ENCODE data around the gene PEX14.
"Not testable (repeated sequence)": the region's sequence is repeated elsewhere in the genome, so short reads cannot be mapped to it uniquely, and the experiment has no call there.

Gene PEX14

DNA sequence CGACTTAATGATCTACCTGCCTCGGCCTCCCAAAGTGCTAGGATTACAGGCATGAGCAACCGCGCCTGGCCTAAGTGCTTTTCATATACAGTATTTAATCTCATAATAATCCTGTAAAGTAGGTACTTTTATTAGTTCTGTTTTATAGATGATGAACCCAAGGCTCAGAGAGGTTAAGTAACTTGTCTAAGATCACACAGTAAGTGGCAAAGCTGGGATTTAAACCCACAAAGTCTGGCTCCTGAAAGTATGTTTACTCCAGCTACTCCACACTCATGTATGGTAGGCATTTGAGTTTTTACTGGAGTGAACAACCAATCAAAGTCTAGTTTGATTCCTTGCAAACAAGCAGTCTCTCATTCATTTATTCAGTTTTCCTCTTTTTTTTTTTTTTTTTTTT, 4.7 kb upstream of the PEX14 start:
- H3K9ac ChIP-seq, result no peak overlapping the region
- peaks cover 2% of the 10 kb centered on the region for H3K79me2 ChIP-seq
- no peaks in the 10 kb centered on the region for H3K9me3 ChIP-seq (ENCODE audit: control insufficient read depth, low read length)
- H3K4me3 ChIP-seq (ENCODE audit: low read depth, low read length), result no peak overlapping the region
- H3K4me1 ChIP-seq, result no peaks in the 10 kb centered on the region
- H2AFZ ChIP-seq, result no peak overlapping the region
- no peak overlapping the region for H3K27ac ChIP-seq
- no peak overlapping the region for H3K4me2 ChIP-seq (ENCODE audit: low read length)
- no peaks in the 10 kb centered on the region for H3K36me3 ChIP-seq (ENCODE audit: control insufficient read depth, insufficient read depth, low read length)
- H3K27me3 ChIP-seq (ENCODE audit: control insufficient read depth, insufficient read depth, low read length), result no peaks in the 10 kb centered on the region
- TF ChIP-seq, protein P1, sequence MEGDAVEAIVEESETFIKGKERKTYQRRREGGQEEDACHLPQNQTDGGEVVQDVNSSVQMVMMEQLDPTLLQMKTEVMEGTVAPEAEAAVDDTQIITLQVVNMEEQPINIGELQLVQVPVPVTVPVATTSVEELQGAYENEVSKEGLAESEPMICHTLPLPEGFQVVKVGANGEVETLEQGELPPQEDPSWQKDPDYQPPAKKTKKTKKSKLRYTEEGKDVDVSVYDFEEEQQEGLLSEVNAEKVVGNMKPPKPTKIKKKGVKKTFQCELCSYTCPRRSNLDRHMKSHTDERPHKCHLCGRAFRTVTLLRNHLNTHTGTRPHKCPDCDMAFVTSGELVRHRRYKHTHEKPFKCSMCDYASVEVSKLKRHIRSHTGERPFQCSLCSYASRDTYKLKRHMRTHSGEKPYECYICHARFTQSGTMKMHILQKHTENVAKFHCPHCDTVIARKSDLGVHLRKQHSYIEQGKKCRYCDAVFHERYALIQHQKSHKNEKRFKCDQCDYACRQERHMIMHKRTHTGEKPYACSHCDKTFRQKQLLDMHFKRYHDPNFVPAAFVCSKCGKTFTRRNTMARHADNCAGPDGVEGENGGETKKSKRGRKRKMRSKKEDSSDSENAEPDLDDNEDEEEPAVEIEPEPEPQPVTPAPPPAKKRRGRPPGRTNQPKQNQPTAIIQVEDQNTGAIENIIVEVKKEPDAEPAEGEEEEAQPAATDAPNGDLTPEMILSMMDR (IDR thresholded peaks at IDR 0.05), result no peak

DNA sequence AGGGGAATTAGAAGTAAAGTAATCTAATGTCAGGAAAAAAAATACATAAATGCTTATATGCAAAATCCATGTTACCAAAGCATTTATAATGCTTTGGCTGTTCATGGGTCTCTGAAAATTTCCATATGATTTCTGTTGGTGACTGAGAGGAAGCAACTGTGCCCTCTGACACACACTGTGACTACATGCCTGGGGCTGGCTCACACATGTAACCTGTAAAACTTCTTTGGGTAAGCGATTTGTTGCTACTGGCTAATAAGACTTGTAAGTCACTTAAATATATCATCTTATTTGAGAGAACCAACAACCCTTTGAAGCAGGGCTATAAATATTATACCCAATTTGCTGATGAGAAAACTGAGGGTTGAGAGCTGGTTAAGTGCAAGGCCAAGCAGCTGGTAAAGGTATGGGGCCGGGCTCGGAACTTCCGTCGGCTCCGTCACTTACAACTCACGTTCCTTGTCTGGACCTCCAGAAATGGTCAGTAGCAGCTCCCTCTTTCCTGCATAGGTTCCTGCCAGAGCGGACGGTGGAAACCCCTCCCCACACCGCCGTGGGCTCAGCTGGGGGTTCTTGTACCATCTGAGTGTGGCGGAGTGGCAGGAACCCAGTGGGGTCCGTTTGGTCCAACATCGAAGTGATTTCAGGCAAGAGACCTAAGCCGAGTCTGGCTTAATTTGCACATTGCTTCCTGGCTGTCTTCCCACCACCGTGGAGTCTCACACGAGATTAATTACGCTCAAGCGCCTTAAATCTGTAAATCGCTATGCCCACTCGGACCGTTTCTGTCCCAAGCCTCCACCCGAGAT, 3.1 kb upstream of the PEX14 start:
- peaks cover 2% of the 10 kb centered on the region for H3K79me2 ChIP-seq
- TF ChIP-seq, protein P1 (IDR thresholded peaks at IDR 0.05), result no peak
- H3K4me2 ChIP-seq (ENCODE audit: low read length), result peak overlapping the region; percentile 90
- no peaks in the 10 kb centered on the region for H3K27me3 ChIP-seq (ENCODE audit: control insufficient read depth, insufficient read depth, low read length)
- no peaks in the 10 kb centered on the region for H3K4me1 ChIP-seq
- no peaks in the 10 kb centered on the region for H3K9me3 ChIP-seq (ENCODE audit: control insufficient read depth, low read length)
- H3K36me3 ChIP-seq (ENCODE audit: control insufficient read depth, insufficient read depth, low read length), result no peaks in the 10 kb centered on the region
- H3K27ac ChIP-seq, result no peak overlapping the region
- peak overlapping the region; percentile 94 for H3K4me3 ChIP-seq (ENCODE audit: low read depth, low read length)
- no peak overlapping the region for H3K9ac ChIP-seq
- peak overlapping the region; percentile 93 for H2AFZ ChIP-seq

DNA sequence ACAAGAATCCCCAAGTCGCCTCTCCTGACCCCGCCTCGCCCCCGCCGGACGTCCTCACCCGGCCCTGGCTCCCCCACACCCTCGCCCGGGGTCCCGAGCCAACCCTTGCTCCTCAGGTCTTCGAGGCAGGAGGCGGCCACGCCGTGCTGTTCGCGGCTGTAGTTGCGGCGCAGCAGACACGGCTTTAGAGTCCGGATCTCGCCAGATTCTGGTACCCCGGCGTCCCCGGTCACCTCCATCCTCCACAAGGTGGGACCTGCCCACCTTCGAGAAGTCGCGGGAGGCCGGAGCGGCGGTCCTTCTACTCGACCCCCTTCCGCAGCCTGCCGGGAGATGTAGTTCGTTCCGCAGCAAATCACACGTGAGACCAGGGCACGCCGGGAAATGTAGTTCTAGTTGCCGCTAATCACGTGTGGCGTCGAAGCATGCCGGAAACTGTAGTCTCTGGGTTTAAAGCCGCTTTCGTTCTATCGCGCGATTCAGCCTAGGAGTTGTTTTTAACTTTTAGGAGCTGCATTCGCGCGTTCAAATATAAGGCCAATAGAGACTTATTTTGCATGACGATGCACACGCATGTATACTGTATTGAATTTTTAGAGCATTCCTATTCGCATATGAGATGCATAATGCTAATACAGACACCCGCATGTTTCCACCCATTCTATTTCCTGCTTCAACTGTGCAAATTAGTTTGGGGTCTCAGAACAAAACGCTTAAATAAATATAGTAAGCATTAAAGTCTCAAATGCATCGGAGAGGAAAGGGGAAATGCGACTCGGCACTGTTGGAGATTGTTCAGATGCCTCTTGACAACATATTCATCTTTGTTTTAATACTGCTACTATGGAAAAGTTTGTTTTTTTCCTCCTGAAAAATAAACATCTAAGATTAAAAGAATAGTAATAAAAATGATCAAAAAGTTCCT, 2.3 kb upstream of the PEX14 start, which contains the start of gene DFFA:
Gene DFFA, minus strand, starts transcription at position 310 of the 925 bp plus-strand sequence. Its CDS starts 71 bp downstream, at position 239.
- H3K4me3 ChIP-seq (ENCODE audit: low read depth, low read length), result peak within 1 kb of the TSS; percentile 94
- no peaks in the 10 kb centered on the region for H3K9me3 ChIP-seq (ENCODE audit: control insufficient read depth, low read length)
- peak within 1 kb of the TSS; percentile 93 for H2AFZ ChIP-seq
- H3K36me3 ChIP-seq (ENCODE audit: control insufficient read depth, insufficient read depth, low read length), result no peaks in the 10 kb centered on the region
- H3K4me1 ChIP-seq, result no peaks in the 10 kb centered on the region
- TF ChIP-seq, protein P1 (IDR thresholded peaks at IDR 0.05), result no peak
- H3K79me2 ChIP-seq, result peaks cover 2% of the 10 kb centered on the region
- peak within 1 kb of the TSS; percentile 90 for H3K4me2 ChIP-seq (ENCODE audit: low read length)
- H3K9ac ChIP-seq, result no peak within 1 kb of the TSS
- H3K27me3 ChIP-seq (ENCODE audit: control insufficient read depth, insufficient read depth, low read length), result no peaks in the 10 kb centered on the region
- no peak within 1 kb of the TSS for H3K27ac ChIP-seq

DNA sequence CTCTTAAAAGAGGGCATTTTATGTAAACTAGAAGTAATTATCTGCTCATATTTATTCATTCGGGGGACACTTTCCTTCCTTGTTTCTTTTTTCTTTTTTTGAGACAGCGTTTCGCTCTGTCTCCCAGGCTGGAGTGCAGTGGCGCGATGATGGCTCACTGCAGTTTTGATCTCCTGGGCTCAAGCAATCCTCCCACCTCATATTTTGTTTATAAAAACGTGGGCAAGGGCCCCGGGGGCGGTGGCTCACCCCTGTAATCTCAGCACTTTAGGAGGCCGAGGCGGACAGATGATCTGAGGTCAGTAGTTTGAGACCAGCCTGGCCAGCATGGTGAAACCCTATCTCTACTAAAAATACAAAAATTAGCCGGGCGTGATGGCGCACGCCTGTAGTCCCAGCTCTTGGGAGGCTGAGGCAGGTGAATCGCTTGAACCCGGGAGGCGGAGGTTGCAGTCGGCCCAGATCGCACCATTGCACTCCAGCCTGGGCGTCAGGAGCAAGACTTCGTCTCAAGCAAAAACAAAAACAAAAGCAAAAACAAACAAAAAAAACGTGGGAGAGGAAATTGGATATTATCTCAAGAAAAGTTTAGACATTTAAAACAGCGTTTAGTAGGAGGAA, 1.5 kb upstream of the PEX14 start:
- Histone ChIP-seq H3K27ac (no peak overlapping the region), H3K27me3 (ENCODE audit: control insufficient read depth, insufficient read depth, low read length) (no peaks in the 10 kb centered on the region), H3K9me3 (ENCODE audit: control insufficient read depth, low read length) (no peaks in the 10 kb centered on the region), H3K4me3 (ENCODE audit: low read depth, low read length) (peak overlapping the region; percentile 94), H3K4me2 (ENCODE audit: low read length) (no peak overlapping the region), H3K79me2 (peaks cover 2% of the 10 kb centered on the region), H3K36me3 (ENCODE audit: control insufficient read depth, insufficient read depth, low read length) (no peaks in the 10 kb centered on the region), H3K9ac (no peak overlapping the region), H3K4me1 (no peaks in the 10 kb centered on the region), H2AFZ (no peak overlapping the region)
- TF ChIP-seq, protein P1 (IDR thresholded peaks at IDR 0.05), result no peak

DNA sequence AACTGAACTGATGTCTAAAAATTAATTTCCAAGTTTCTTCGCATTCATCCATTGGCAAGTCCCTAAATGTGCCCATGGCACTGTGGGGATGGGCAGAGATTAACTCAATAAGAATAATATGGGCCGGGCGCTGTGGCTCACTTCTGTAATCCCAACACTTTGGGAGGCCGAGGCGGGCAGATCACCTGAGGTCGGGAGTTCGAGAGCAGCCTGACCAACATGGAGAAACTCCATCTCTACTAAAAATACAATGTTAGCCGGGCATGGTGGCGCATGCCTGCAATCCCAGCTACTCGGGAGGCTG, 489 bp upstream of the PEX14 start:
- peak overlapping the region; percentile 75 for H3K4me2 ChIP-seq (ENCODE audit: low read length)
- not testable (repeated sequence) for H3K9me3 ChIP-seq (ENCODE audit: control insufficient read depth, low read length); H3K4me1 ChIP-seq; H3K36me3 ChIP-seq (ENCODE audit: control insufficient read depth, insufficient read depth, low read length); H3K79me2 ChIP-seq; H3K27ac ChIP-seq; H3K9ac ChIP-seq; H3K27me3 ChIP-seq (ENCODE audit: control insufficient read depth, insufficient read depth, low read length)
- peak overlapping the region; percentile 89 for H3K4me3 ChIP-seq (ENCODE audit: low read depth, low read length)
- H2AFZ ChIP-seq, result peak overlapping the region; percentile 52
